ENCODE data around the gene DYNC2H1.

DNA sequence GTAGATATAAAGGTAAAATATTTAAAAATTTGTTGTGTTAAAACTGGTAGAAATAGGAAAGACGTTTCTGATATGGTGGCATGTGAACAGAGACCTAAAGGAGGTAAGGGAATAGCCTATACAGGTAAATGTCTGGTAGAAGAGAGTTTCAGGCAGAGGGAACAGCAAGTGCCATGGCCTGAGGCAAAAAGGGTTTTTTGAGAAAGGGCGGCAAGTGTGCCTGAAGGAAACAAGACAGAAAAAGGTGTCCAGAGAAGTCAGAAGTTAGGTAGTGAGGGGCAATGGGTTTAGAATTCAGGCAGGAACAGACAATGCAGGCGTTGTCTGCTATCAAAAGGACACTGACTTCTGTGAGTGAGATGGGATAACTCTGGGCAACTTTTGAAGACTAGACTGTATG is 339.7 kb downstream of the DYNC2H1 start:
- TF ChIP-seq ZNF350 (tag by site-specific recombination; IDR thresholded peaks at IDR 0.05) (no peak), ZNF121 (tag by site-specific recombination; IDR thresholded peaks at IDR 0.05) (no peak), ZNF24 (tag by site-specific recombination; IDR thresholded peaks at IDR 0.05) (no peak)
- TF ChIP-seq, protein P1, sequence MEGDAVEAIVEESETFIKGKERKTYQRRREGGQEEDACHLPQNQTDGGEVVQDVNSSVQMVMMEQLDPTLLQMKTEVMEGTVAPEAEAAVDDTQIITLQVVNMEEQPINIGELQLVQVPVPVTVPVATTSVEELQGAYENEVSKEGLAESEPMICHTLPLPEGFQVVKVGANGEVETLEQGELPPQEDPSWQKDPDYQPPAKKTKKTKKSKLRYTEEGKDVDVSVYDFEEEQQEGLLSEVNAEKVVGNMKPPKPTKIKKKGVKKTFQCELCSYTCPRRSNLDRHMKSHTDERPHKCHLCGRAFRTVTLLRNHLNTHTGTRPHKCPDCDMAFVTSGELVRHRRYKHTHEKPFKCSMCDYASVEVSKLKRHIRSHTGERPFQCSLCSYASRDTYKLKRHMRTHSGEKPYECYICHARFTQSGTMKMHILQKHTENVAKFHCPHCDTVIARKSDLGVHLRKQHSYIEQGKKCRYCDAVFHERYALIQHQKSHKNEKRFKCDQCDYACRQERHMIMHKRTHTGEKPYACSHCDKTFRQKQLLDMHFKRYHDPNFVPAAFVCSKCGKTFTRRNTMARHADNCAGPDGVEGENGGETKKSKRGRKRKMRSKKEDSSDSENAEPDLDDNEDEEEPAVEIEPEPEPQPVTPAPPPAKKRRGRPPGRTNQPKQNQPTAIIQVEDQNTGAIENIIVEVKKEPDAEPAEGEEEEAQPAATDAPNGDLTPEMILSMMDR (tag by site-specific recombination; IDR thresholded peaks at IDR 0.05) = no peak
- TF ChIP-seq, protein P2, sequence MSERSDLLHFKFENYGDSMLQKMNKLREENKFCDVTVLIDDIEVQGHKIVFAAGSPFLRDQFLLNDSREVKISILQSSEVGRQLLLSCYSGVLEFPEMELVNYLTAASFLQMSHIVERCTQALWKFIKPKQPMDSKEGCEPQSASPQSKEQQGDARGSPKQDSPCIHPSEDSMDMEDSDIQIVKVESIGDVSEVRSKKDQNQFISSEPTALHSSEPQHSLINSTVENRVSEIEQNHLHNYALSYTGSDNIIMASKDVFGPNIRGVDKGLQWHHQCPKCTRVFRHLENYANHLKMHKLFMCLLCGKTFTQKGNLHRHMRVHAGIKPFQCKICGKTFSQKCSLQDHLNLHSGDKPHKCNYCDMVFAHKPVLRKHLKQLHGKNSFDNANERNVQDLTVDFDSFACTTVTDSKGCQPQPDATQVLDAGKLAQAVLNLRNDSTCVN (tag by site-specific recombination; optimal IDR thresholded peaks at IDR 0.05) = no peak
- TF ChIP-seq, protein P3, sequence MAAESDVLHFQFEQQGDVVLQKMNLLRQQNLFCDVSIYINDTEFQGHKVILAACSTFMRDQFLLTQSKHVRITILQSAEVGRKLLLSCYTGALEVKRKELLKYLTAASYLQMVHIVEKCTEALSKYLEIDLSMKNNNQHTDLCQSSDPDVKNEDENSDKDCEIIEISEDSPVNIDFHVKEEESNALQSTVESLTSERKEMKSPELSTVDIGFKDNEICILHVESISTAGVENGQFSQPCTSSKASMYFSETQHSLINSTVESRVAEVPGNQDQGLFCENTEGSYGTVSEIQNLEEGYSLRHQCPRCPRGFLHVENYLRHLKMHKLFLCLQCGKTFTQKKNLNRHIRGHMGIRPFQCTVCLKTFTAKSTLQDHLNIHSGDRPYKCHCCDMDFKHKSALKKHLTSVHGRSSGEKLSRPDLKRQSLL (tag by site-specific recombination; IDR thresholded peaks at IDR 0.05) = no peak
- TF ChIP-seq, protein P4, sequence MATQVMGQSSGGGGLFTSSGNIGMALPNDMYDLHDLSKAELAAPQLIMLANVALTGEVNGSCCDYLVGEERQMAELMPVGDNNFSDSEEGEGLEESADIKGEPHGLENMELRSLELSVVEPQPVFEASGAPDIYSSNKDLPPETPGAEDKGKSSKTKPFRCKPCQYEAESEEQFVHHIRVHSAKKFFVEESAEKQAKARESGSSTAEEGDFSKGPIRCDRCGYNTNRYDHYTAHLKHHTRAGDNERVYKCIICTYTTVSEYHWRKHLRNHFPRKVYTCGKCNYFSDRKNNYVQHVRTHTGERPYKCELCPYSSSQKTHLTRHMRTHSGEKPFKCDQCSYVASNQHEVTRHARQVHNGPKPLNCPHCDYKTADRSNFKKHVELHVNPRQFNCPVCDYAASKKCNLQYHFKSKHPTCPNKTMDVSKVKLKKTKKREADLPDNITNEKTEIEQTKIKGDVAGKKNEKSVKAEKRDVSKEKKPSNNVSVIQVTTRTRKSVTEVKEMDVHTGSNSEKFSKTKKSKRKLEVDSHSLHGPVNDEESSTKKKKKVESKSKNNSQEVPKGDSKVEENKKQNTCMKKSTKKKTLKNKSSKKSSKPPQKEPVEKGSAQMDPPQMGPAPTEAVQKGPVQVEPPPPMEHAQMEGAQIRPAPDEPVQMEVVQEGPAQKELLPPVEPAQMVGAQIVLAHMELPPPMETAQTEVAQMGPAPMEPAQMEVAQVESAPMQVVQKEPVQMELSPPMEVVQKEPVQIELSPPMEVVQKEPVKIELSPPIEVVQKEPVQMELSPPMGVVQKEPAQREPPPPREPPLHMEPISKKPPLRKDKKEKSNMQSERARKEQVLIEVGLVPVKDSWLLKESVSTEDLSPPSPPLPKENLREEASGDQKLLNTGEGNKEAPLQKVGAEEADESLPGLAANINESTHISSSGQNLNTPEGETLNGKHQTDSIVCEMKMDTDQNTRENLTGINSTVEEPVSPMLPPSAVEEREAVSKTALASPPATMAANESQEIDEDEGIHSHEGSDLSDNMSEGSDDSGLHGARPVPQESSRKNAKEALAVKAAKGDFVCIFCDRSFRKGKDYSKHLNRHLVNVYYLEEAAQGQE (tag by site-specific recombination; IDR thresholded peaks at IDR 0.05) = no peak
- TF ChIP-seq, protein P5, sequence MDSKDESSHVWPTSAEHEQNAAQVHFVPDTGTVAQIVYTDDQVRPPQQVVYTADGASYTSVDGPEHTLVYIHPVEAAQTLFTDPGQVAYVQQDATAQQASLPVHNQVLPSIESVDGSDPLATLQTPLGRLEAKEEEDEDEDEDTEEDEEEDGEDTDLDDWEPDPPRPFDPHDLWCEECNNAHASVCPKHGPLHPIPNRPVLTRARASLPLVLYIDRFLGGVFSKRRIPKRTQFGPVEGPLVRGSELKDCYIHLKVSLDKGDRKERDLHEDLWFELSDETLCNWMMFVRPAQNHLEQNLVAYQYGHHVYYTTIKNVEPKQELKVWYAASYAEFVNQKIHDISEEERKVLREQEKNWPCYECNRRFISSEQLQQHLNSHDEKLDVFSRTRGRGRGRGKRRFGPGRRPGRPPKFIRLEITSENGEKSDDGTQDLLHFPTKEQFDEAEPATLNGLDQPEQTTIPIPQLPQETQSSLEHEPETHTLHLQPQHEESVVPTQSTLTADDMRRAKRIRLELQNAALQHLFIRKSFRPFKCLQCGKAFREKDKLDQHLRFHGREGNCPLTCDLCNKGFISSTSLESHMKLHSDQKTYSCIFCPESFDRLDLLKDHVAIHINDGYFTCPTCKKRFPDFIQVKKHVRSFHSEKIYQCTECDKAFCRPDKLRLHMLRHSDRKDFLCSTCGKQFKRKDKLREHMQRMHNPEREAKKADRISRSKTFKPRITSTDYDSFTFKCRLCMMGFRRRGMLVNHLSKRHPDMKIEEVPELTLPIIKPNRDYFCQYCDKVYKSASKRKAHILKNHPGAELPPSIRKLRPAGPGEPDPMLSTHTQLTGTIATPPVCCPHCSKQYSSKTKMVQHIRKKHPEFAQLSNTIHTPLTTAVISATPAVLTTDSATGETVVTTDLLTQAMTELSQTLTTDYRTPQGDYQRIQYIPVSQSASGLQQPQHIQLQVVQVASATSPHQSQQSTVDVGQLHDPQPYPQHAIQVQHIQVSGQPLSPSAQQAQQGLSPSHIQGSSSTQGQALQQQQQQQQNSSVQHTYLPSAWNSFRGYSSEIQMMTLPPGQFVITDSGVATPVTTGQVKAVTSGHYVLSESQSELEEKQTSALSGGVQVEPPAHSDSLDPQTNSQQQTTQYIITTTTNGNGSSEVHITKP (tag by site-specific recombination; IDR thresholded peaks at IDR 0.05) = no peak
- TF ChIP-seq, protein P6, sequence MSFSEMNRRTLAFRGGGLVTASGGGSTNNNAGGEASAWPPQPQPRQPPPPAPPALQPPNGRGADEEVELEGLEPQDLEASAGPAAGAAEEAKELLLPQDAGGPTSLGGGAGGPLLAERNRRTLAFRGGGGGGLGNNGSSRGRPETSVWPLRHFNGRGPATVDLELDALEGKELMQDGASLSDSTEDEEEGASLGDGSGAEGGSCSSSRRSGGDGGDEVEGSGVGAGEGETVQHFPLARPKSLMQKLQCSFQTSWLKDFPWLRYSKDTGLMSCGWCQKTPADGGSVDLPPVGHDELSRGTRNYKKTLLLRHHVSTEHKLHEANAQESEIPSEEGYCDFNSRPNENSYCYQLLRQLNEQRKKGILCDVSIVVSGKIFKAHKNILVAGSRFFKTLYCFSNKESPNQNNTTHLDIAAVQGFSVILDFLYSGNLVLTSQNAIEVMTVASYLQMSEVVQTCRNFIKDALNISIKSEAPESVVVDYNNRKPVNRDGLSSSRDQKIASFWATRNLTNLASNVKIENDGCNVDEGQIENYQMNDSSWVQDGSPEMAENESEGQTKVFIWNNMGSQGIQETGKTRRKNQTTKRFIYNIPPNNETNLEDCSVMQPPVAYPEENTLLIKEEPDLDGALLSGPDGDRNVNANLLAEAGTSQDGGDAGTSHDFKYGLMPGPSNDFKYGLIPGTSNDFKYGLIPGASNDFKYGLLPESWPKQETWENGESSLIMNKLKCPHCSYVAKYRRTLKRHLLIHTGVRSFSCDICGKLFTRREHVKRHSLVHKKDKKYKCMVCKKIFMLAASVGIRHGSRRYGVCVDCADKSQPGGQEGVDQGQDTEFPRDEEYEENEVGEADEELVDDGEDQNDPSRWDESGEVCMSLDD (tag by site-specific recombination; IDR thresholded peaks at IDR 0.05) = no peak
